Suppressor macrophage (primary cell): ENCODE data around the gene TTC27.

Source experiments
- DNase-seq, 4 experiments: peaks; one replicate each; pipeline ENCODE4 v3.0.0-alpha.2; 2020 to 2022

The TTC27 gene

DNA sequence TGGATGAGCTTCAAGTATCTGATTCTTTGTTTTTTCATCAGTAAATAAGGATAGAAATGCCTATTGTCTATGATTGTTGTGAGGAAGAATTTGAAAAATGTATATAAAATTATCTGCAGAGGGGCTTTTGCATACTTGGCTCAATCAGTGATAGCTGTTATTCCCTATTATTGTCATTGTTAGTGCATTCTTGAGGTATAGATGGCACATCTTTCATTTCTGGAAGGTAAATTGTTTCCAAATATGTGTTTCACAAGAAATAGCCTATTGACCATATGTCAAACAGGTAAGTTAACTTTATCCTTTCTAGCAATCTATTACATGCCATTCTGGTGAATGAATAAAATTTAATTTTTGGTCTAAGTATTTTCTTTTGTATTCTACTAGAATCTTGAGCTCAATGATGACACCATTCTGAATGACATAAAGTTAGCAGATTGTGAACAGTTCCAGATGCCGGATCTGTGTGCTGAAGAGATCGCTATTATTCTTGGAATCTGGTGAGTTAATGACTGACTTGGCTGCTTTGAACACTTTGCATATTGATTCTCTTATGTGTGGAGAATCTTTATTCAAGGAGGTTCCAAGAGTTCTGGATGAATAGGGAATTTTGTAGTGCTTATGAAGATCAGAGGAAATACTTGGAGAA, 44.2 kb downstream of the TTC27 start:
- no peak for DNase-seq

- no peak for DNase-seq
Measured at GRCh38 chr2:32678825-32679224, 51.0 kb downstream of the TTC27 start.

- no peak for DNase-seq
Measured at GRCh38 chr2:32680942-32681341, 53.1 kb downstream of the TTC27 start.

- no peak for DNase-seq
Measured at GRCh38 chr2:32683520-32684086, 55.8 kb downstream of the TTC27 start.

GRCh38 chr2:32688541-32688940, 60.7 kb downstream of the TTC27 start:
- peak in 2 of 4 experiments; percentile 10 to 20 for DNase-seq

- no peak for DNase-seq
Measured at GRCh38 chr2:32691678-32692077, 63.8 kb downstream of the TTC27 start.

DNA sequence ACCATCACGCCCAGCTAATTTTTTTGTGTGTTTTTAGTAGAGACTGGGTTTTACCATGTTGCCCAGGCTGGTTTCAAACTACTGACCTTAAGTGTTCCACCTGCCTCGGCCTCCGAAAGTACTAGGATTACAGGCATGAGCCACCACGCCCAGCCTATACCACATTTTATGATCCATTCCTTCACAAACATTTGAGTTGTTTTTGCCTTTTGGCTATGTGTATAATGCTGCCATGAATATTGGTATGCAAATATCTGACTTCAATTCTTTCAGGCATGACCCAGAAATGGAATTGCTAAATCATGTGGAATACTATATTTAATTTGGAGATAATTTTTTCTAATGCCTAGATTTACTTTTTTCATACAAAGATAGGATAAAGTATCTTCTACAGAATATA, 68.6 kb downstream of the TTC27 start:
- DNase-seq, result no peak

GRCh38 chr2:32697156-32697555, 69.3 kb downstream of the TTC27 start:
- DNase-seq, result no peak

GRCh38 chr2:32699151-32699550, 71.3 kb downstream of the TTC27 start:
- DNase-seq, result no peak

DNA sequence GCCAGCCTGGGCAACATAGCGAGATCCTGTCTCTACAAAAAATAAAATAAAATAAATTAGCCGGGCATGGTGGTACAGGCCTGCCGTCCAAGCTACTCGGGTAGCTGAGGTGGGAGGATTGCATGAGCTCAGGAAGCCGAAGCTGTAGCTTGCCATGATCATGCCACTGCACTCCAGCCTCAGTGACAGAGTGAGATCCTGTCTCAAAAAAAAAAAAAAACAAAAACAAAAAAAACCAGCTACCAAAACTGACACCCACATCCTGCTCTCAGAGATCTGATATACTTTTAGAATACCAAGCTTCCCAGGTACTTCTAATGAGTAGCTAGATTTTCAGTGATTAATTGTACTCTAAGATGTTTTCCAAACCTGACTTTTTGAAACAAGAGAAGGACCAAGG, 74.0 kb downstream of the TTC27 start:
- no peak for DNase-seq

DNA sequence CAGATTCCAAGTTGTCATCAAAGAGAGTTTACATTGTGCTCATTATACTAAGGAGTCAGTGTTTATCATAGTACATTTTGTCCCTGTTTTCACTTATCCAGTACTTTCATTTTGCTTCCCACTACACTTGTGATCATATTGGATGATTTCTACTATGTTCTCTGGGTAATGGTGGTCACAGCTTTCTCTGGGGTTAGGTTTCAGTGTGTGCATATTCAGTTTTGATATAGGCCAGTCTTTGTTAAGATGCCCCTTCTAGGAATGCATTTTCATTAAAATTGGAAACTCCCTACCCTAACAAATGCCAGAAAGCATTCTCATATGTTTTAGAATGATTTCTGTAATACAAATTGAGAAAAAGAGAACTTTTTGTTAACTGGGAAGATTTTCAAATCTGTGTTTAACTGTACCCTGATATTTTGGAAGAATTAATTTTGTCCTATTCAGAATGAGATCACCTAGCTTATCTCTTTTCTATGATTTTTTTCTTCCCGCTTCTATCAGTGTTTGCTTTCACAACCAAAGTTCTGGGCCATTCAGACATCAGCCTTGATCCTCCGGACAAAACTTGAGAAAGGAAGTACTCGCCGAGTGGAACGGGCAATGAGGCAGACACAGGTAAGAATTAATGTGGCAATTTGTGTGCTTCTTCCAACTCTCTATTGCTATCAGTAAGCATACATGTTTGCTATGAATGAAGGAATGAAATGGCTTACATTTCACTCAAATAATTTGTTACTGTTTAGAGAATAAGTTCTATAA, 74.6 kb downstream of the TTC27 start:
- DNase-seq, result no peak

- DNase-seq, result no peak
Measured at GRCh38 chr2:32706815-32707579, 79.1 kb downstream of the TTC27 start.

DNA sequence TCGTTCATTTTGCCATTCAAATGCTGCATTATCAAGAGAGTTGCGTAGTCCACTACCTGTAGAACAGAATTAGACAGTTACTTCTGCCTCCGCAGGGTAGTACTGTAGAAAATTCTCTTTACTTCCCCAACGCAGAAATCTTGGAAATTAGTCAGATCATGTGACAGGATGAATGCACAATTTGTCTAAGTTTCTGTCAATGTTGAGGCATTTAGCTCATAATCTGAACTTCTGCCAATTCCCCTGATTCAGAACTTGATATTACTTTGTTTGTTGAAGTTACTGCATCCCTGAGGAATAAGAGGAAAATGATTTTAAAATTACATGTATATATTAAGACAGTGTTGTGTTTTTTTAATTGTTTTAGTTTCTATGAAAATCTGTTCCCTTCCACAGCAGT, 83.4 kb downstream of the TTC27 start:
- DNase-seq, result peak; percentile 11 to 70 (median 41)

- DNase-seq, result no peak
Measured at GRCh38 chr2:32711908-32712501, 84.2 kb downstream of the TTC27 start.

DNA sequence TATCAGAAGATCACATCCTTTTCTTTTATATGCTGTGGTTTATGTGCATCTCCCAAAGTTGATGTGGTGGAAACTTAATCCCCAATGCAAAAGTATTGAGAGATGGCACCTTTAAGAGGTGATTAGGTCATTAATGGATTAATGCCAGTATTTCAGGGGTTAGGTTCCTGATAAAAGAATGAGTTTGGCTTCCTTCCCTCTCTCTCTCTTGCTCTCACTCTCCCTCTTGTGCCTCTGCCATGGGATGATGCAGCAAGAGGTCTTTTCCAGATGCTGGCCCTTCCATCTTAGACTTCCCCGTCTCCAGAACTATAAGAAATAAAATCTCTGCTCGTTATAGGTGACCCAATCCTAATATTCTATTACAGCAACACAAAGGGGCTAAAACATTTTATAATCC, 85.0 kb downstream of the TTC27 start:
- no peak for DNase-seq

GRCh38 chr2:32714521-32714920, 86.7 kb downstream of the TTC27 start:
- DNase-seq, result no peak

GRCh38 chr2:32715391-32715841, 87.6 kb downstream of the TTC27 start:
- DNase-seq, result no peak

DNA sequence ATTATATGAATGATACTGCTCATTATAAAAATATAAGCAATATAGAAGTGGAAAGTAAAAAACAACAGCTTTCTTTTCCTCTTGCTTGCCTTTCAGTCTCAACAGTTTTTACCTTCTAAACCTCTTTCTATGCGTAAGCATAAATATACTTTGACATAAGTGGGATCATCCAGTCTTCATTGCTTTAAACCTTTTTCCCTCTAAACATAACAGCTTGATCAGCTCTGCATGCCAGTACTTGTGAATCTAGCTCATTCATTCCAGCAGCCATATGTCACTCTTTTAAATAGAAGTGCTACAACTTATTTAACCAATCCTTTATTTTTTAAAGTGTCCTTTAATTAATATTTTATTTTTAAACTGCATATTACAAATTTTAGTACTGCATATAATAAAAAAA, 88.1 kb downstream of the TTC27 start:
- DNase-seq, result no peak

DNA sequence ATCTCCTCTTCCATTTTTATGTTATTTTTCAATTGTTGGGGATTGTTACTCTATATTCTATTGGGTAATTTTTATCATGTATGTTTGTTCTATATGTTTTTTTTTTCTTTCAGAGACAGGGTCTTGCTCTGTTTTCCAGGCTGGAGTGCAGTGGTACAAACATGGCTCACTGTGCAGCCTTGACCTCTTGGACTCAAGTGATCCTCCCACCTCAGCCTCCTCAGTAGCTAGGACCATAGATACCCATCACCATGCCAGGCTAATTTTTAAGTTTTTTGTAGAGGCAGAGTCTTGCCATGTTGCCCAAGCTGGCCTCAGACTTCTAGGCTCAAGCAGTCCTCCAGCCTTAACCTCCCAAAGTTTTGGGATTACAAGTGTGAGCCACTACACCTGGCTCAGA, 88.7 kb downstream of the TTC27 start:
- no peak for DNase-seq

DNA sequence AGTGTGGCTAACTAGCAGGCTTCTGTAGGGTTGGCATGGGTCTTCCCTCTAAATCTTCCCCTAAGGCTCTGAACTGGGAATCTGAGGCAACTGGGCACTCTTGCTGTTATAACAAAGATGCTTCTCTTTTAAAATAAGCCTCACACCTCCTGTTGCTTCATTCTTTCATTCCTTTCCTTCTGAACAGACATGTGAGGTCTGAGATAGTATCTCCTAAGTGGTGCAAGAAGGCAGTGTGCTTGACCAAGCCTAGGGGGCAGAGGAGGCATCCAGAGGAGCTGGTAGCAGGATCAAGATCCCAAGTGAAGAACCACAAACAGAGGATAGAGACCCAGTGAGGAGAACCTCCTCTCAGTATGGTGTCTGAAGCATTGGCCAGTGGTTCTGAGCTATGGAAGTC, 90.9 kb downstream of the TTC27 start:
- DNase-seq, result no peak

DNA sequence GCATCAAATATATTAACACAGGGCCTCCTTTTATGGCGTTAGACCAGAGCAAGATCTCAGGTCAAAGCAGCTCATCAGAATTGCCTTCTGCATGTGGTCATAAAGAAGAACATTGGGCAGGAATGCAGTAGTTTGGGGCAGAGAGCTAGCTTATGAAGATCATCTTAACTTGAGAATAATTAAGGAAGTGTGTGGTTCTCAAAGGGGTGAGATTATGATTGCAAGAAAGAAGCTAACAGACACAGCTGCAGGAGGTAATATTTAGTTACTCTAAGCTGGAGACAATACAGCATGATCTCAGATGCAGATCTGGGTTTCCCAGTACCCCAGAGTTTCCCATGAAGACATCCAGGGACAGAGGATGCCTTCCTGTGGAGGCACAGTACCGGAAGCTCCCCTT, 91.6 kb downstream of the TTC27 start:
- no peak for DNase-seq

- no peak for DNase-seq
Measured at GRCh38 chr2:32719933-32720716, 92.3 kb downstream of the TTC27 start.
